Skin epidermis (tissue), 12 donors: ENCODE data around the gene TLR5.
A peak's percentile ranks its signal among the peaks of the same experiment; 100 is the strongest.

Experiments used
- H3K27ac ChIP-seq, 21 experiments: fragments of 200-600 bp; sonication (generic) in 11 of 21; one replicate each; pipeline ENCODE4 v1.5.0; 2020; ENCODE audit warnings: mild to moderate bottlenecking in 3 of 21, inconsistent platforms in 2 of 21, moderate library complexity in 2 of 21
- H3K4me3 ChIP-seq, 7 experiments: fragments of 200-600 bp; sonication (generic) in 2 of 7; one replicate each; pipeline ENCODE4 v1.5.0; 2020; ENCODE audit warnings: inconsistent platforms in 2 of 7, mild to moderate bottlenecking in 2 of 7, moderate library complexity in 1 of 7

TLR5 gene

GRCh38 chr1:223079498-223079897 lies 63.5 kb downstream of the TLR5 start:
- Histone ChIP-seq H3K27ac (no peak overlapping the region), H3K4me3 (no peak overlapping the region)

GRCh38 chr1:223077247-223077833 lies 65.7 kb downstream of the TLR5 start:
- Histone ChIP-seq H3K27ac (no peak overlapping the region), H3K4me3 (no peak overlapping the region)

GRCh38 chr1:223076362-223076761 lies 66.7 kb downstream of the TLR5 start:
- Histone ChIP-seq H3K27ac (no peak overlapping the region), H3K4me3 (no peak overlapping the region)

- Histone ChIP-seq H3K4me3 (no peak overlapping the region), H3K27ac (no peak overlapping the region)
Observed at GRCh38 chr1:223075834-223076233, 67.2 kb downstream of the TLR5 start.

- Histone ChIP-seq H3K4me3 (no peak overlapping the region), H3K27ac (peak overlapping the region in 1 of 21 experiments; percentile 29)
Observed at GRCh38 chr1:223074445-223075300, 68.4 kb downstream of the TLR5 start.

- Histone ChIP-seq H3K4me3 (no peak overlapping the region), H3K27ac (no peak overlapping the region)
Observed at GRCh38 chr1:223068900-223069665, 74.0 kb downstream of the TLR5 start.

GRCh38 chr1:223067914-223068313 lies 75.1 kb downstream of the TLR5 start:
- no peak overlapping the region for H3K4me3 ChIP-seq
- H3K27ac ChIP-seq: no peak overlapping the region

GRCh38 chr1:223066415-223066814 lies 76.6 kb downstream of the TLR5 start:
- Histone ChIP-seq H3K27ac (no peak overlapping the region), H3K4me3 (no peak overlapping the region)

GRCh38 chr1:223062177-223062576 lies 80.9 kb downstream of the TLR5 start:
- Histone ChIP-seq H3K27ac (no peak overlapping the region), H3K4me3 (no peak overlapping the region)

- no peak overlapping the region for H3K27ac ChIP-seq
Observed at GRCh38 chr1:223059526-223059925, 83.5 kb downstream of the TLR5 start.

More at GRCh38 chr1:223059526-223059925, 83.5 kb downstream of the TLR5 start:
- no peak overlapping the region for H3K4me3 ChIP-seq
